ENCODE measurements around the gene PNPLA2. TPM values are rescaled to one million over a fixed set of nuclear protein-coding genes. Genes with fewer than 3 reads are reported as not detected.

The PNPLA2 gene
- total RNA-seq, 1 experiment from 2014 or later: 40.2 TPM

DNA sequence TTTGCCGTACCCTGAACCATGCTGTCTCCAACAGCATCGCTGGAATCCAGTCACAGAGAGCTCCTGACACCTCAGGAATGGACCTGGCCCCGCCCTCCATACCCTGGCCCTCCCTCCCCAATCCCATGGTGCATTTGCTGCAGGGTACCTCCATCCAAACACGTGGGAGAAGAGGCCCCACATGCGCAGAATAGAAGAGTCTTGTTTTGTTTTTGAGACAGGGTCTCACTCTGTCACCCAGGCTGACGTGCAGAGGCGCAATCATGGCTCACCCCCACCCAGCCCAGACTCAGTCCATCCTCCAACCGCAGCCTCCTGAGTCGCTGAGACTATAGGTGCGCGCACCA lies 2.3 kb upstream of the PNPLA2 start:
- TF ChIP-seq EZH2 (IDR thresholded peaks at IDR 0.05; ENCODE audit: low read length, unreplicated experiment): no peak
- no peak for TF ChIP-seq EZH2phosphoT487 (IDR thresholded peaks at IDR 0.05; ENCODE audit: borderline replicate concordance, low read length)
- H3K27ac ChIP-seq (ENCODE audit: low read length): no peak overlapping the region
- peaks cover 29% of the 10 kb centered on the region for H4K20me1 ChIP-seq (ENCODE audit: low read length)
- peaks cover 5% of the 10 kb centered on the region for H3F3A ChIP-seq (ENCODE audit: low read length, unreplicated experiment)
- no peak overlapping the region for H2AFZ ChIP-seq (ENCODE audit: low read length)
- CTCF ChIA-PET: no interaction called here
- BruUV-seq (replicated peaks): no TSS peak
- no peak overlapping the region for H3K4me2 ChIP-seq (ENCODE audit: low read length)
- H3K79me2 ChIP-seq (ENCODE audit: low read length): peaks cover 29% of the 10 kb centered on the region
- DNase-seq: no peak
- peaks cover 27% of the 10 kb centered on the region for H3K4me1 ChIP-seq (ENCODE audit: insufficient read depth, low read length)
- H3K36me3 ChIP-seq (ENCODE audit: low read depth, low read length): peaks cover 23% of the 10 kb centered on the region
- no peaks in the 10 kb centered on the region for H3K9me2 ChIP-seq (replicated peaks; ENCODE audit: low read length)
- no peak overlapping the region for H3K4me3 ChIP-seq (ENCODE audit: low read length)
- no peaks in the 10 kb centered on the region for H3K27me3 ChIP-seq (ENCODE audit: low read length)
- no peak for ATAC-seq
- H3K9ac ChIP-seq (ENCODE audit: low read length): no peak overlapping the region
- H3K9me3 ChIP-seq (ENCODE audit: low read length): no peaks in the 10 kb centered on the region
- POLR2A ChIA-PET (ENCODE audit: unreplicated experiment): no interaction called here
- intact Hi-C loops (cut with micrococcal nuclease): no loop called here

- Histone ChIP-seq H3K9ac (ENCODE audit: low read length) (peak overlapping the region; percentile 67), H3K36me3 (ENCODE audit: low read depth, low read length) (no peaks in the 10 kb centered on the region), H2AFZ (ENCODE audit: low read length) (peak overlapping the region; percentile 74), H3K9me2 (replicated peaks; ENCODE audit: low read length) (no peaks in the 10 kb centered on the region), H3F3A (ENCODE audit: low read length, unreplicated experiment) (no peaks in the 10 kb centered on the region), H3K9me3 (ENCODE audit: low read length) (no peaks in the 10 kb centered on the region), H3K79me2 (ENCODE audit: low read length) (peaks cover 25% of the 10 kb centered on the region), H3K4me2 (ENCODE audit: low read length) (peak overlapping the region; percentile 100), H4K20me1 (ENCODE audit: low read length) (peaks cover 13% of the 10 kb centered on the region; the same call in 1 of the 2 replicates), H3K27me3 (ENCODE audit: low read length) (no peaks in the 10 kb centered on the region), H3K4me3 (ENCODE audit: low read length) (peak overlapping the region; percentile 89), H3K27ac (ENCODE audit: low read length) (peak overlapping the region; percentile 30; the same call in 1 of the 2 replicates), H3K4me1 (ENCODE audit: insufficient read depth, low read length) (peaks cover 26% of the 10 kb centered on the region)
- TF ChIP-seq, protein P1, sequence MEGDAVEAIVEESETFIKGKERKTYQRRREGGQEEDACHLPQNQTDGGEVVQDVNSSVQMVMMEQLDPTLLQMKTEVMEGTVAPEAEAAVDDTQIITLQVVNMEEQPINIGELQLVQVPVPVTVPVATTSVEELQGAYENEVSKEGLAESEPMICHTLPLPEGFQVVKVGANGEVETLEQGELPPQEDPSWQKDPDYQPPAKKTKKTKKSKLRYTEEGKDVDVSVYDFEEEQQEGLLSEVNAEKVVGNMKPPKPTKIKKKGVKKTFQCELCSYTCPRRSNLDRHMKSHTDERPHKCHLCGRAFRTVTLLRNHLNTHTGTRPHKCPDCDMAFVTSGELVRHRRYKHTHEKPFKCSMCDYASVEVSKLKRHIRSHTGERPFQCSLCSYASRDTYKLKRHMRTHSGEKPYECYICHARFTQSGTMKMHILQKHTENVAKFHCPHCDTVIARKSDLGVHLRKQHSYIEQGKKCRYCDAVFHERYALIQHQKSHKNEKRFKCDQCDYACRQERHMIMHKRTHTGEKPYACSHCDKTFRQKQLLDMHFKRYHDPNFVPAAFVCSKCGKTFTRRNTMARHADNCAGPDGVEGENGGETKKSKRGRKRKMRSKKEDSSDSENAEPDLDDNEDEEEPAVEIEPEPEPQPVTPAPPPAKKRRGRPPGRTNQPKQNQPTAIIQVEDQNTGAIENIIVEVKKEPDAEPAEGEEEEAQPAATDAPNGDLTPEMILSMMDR (conservative IDR thresholded peaks at IDR 0.05; ENCODE audit: low read depth, low read length): no peak
- intact Hi-C loops (cut with micrococcal nuclease): no loop called here
- DNase-seq (peak; percentile 80), ATAC-seq (peak; percentile 59)
- BruUV-seq (replicated peaks): no TSS peak
- POLR2A ChIA-PET (ENCODE audit: unreplicated experiment): interaction anchor here (0.6 to 2.1 kb wide), 7 partner anchors 13 to 255 kb away, joined by 3 to 19 read pairs (median 8); partner anchors contain the start of genes CD151 and TSPAN4
- CTCF ChIA-PET: interaction anchor here (1.9 kb wide), 1 partner anchor 13 kb away, joined by 18 read pairs; the partner anchor contains the start of gene CD151
Measured at GRCh38 chr11:819129-819931, 616 bp downstream of the PNPLA2 start.

GRCh38 chr11:819943-820649 lies 1.4 kb downstream of the PNPLA2 start:
- peaks cover 25% of the 10 kb centered on the region for H3K79me2 ChIP-seq (ENCODE audit: low read length)
- TF ChIP-seq, protein P1 (conservative IDR thresholded peaks at IDR 0.05; ENCODE audit: low read depth, low read length): no peak
- TF ChIP-seq EZH2phosphoT487 (IDR thresholded peaks at IDR 0.05; ENCODE audit: borderline replicate concordance, low read length): no peak
- TF ChIP-seq EZH2 (IDR thresholded peaks at IDR 0.05; ENCODE audit: low read length, unreplicated experiment): no peak
- intact Hi-C loops (cut with micrococcal nuclease): loop anchor here (2.0 kb wide), 1 partner anchor 23 kb away; no protein-coding TSS in a partner anchor
- H3K4me1 ChIP-seq (ENCODE audit: insufficient read depth, low read length): peaks cover 33% of the 10 kb centered on the region
- H3K9me2 ChIP-seq (replicated peaks; ENCODE audit: low read length): no peaks in the 10 kb centered on the region
- ATAC-seq: peak; percentile 48
- CTCF ChIA-PET: interaction anchor here (1.9 kb wide), 1 partner anchor 12 kb away, joined by 18 read pairs; the partner anchor contains the start of gene CD151
- H3K27me3 ChIP-seq (ENCODE audit: low read length): no peaks in the 10 kb centered on the region
- no peaks in the 10 kb centered on the region for H3K36me3 ChIP-seq (ENCODE audit: low read depth, low read length)
- H4K20me1 ChIP-seq (ENCODE audit: low read length): peaks cover 13% of the 10 kb centered on the region; the same call in 1 of the 2 replicates
- H3K9ac ChIP-seq (ENCODE audit: low read length): peak overlapping the region; percentile 67
- H3K9me3 ChIP-seq (ENCODE audit: low read length): no peaks in the 10 kb centered on the region
- peak overlapping the region; percentile 100 for H3K4me2 ChIP-seq (ENCODE audit: low read length)
- peak overlapping the region; percentile 89 for H3K4me3 ChIP-seq (ENCODE audit: low read length)
- POLR2A ChIA-PET (ENCODE audit: unreplicated experiment): interaction anchor here (1.0 to 2.1 kb wide), 3 partner anchors 12 to 24 kb away, joined by 3 to 16 read pairs (median 12); partner anchors contain the start of gene CD151
- H3F3A ChIP-seq (ENCODE audit: low read length, unreplicated experiment): no peaks in the 10 kb centered on the region
- DNase-seq: peak; percentile 88
- peak overlapping the region; percentile 42; the same call in 1 of the 2 replicates for H2AFZ ChIP-seq (ENCODE audit: low read length)
- BruUV-seq (replicated peaks): TSS peak; percentile 66
- H3K27ac ChIP-seq (ENCODE audit: low read length): peak overlapping the region; percentile 57; the same call in 1 of the 2 replicates

Data from PC-3 (cell line).